Esophagus muscularis mucosa (tissue), 4 donors: ENCODE data around the gene HDAC1. TPM values are rescaled to one million over a fixed set of nuclear protein-coding genes. Genes with fewer than 3 reads are reported as not detected.
"Not testable (repeated sequence)": the region's sequence is repeated elsewhere in the genome, so short reads cannot be mapped to it uniquely, and the experiment has no call there.

ENCODE experiments used
- DNase-seq: peaks from one replicate; pipeline ENCODE4 v3.0.0-alpha.2; 2017; ENCODE audit errors: extremely low spot score
- H3K27ac ChIP-seq, 4 donors: fragments of 200-600 bp; sonication (generic); replicated peaks in 1 of 4; 1 replicate in 3 of 4; 2 replicates in 1 of 4; pipeline ENCODE4 v1.5.1; 2016 to 2019; ENCODE audit warnings: mild to moderate bottlenecking in 1 of 4
- H3K27me3 ChIP-seq, 4 donors: fragments of 200-600 bp; sonication (generic); one replicate each; pipeline versions ENCODE4 v1.5.1 to v1.6.0; 2016 to 2019
- H3K36me3 ChIP-seq, 4 donors: fragments of 200-600 bp; sonication (generic); one replicate each; pipeline ENCODE4 v1.5.1; 2016 to 2019
- H3K4me1 ChIP-seq, 4 donors: fragments of 200-600 bp; sonication (generic); one replicate each; pipeline ENCODE4 v1.5.1; 2016 to 2019
- H3K4me3 ChIP-seq, 4 donors: fragments of 200-600 bp; sonication (generic); 1 replicate in 2 of 4; 2 replicates in 2 of 4; pipeline ENCODE4 v1.5.1; 2016 to 2019; ENCODE audit warnings: mild to moderate bottlenecking in 4 of 4, moderate library complexity in 1 of 4
- H3K9me3 ChIP-seq, 4 donors: fragments of 200-600 bp; sonication (generic); 1 replicate in 3 of 4; 2 replicates in 1 of 4; pipeline ENCODE4 v1.5.1; 2016 to 2019
- CTCF ChIP-seq, 3 experiments: fragments of 200-600 bp in 2 of 3; fragments of 450-650 bp in 1 of 3; sonication (generic) in 2 of 3; IDR thresholded peaks; one replicate each; pipeline ENCODE4 v1.5.1; 2017 to 2019; ENCODE audit warnings: antibody characterized with exemption in 3 of 3, mild to moderate bottlenecking in 2 of 3, moderate library complexity in 1 of 3
- EP300 ChIP-seq: sonication (generic); formaldehyde crosslinking; IDR thresholded peaks from one replicate; pipeline ENCODE4 v1.6.1; 2017; ENCODE audit warnings: antibody characterized with exemption
- POLR2A ChIP-seq: fragments of 450-650 bp; IDR thresholded peaks from one replicate; pipeline ENCODE4 v1.6.1; 2017; ENCODE audit warnings: antibody characterized with exemption, moderate library complexity, mild to moderate bottlenecking, low read depth
- POLR2AphosphoS5 ChIP-seq, 2 donors: sonication (generic); formaldehyde crosslinking; IDR thresholded peaks; one replicate each; pipeline ENCODE4 v1.6.1; 2017; ENCODE audit warnings: antibody characterized with exemption in 2 of 2
- WGBS: methylation state at CpG from one replicate; pipeline ENCODE4 v1.1.5; 2018; 5-methylcytosine and 5-hydroxymethylcytosine counted together
- intact Hi-C: fragments of 100-400 bp; cut with DNase I; formaldehyde crosslinking; loops from one replicate; pipeline ENCODE4 v1.15.1; 2023
- total RNA-seq, 4 donors: library from RNA; depleted of rRNA; stranded (reverse); fragments of >200 nt; gene quantifications; one replicate each; pipeline versions ENCODE4 v1.1.0 to v1.2.1, GENCODE V29; 2016

HDAC1 gene
- total RNA-seq, 4 donors from 2014 or later: 42.8 to 70.4 (median 51.4) TPM

- intact Hi-C loops: no loop called here
Measured at GRCh38 chr1:32256473-32257226, 35.2 kb upstream of the HDAC1 start.

GRCh38 chr1:32257227-32257508, 34.7 kb upstream of the HDAC1 start:
- intact Hi-C loops: no loop called here
- TF ChIP-seq POLR2AphosphoS5 (IDR thresholded peaks at IDR 0.05) (no peak), POLR2A (no peak), EP300 (no peak), CTCF (IDR thresholded peaks at IDR 0.05) (no peak)
- no peak overlapping the region for H3K4me3 ChIP-seq
- no peaks in the 10 kb centered on the region for H3K9me3 ChIP-seq
- peaks cover 0 to 12% (median 7%) of the 10 kb centered on the region in 4 donors for H3K4me1 ChIP-seq
- no peak overlapping the region for H3K27ac ChIP-seq
- no peak for DNase-seq
- H3K27me3 ChIP-seq: peaks cover 0 to 6% (median 0%) of the 10 kb centered on the region in 4 donors
- H3K36me3 ChIP-seq: no peaks in the 10 kb centered on the region
- 90% methylated on average over 6 of the region's 6 CpGs for WGBS

More at GRCh38 chr1:32256473-32257226, 35.2 kb upstream of the HDAC1 start:
- H3K36me3 ChIP-seq: no peaks in the 10 kb centered on the region
- 79% methylated on average over 9 of the region's 9 CpGs for WGBS
- H3K27me3 ChIP-seq: peaks cover 0 to 6% (median 0%) of the 10 kb centered on the region in 4 donors
- H3K27ac ChIP-seq: no peak overlapping the region
- DNase-seq: no peak
- TF ChIP-seq CTCF (IDR thresholded peaks at IDR 0.05): no peak
- no peak for TF ChIP-seq POLR2AphosphoS5 (IDR thresholded peaks at IDR 0.05)
- no peak for TF ChIP-seq POLR2A
- no peak for TF ChIP-seq EP300
- peaks cover 0 to 16% (median 11%) of the 10 kb centered on the region in 4 donors for H3K4me1 ChIP-seq
- H3K4me3 ChIP-seq: no peak overlapping the region
- no peaks in the 10 kb centered on the region for H3K9me3 ChIP-seq

- 96% methylated on average over 4 of the region's 4 CpGs for WGBS
- H3K27me3 ChIP-seq, H3K36me3 ChIP-seq, intact Hi-C loops, H3K4me1 ChIP-seq, H3K9me3 ChIP-seq, H3K4me3 ChIP-seq, DNase-seq, H3K27ac ChIP-seq: not testable (repeated sequence)
Measured at GRCh38 chr1:32263236-32263593, 28.7 kb upstream of the HDAC1 start.

GRCh38 chr1:32263744-32264143, 28.1 kb upstream of the HDAC1 start:
- H3K36me3 ChIP-seq: no peaks in the 10 kb centered on the region
- no peak overlapping the region for H3K4me3 ChIP-seq
- intact Hi-C loops: no loop called here
- H3K4me1 ChIP-seq: no peaks in the 10 kb centered on the region
- DNase-seq: no peak
- H3K27ac ChIP-seq: no peak overlapping the region
- peaks cover 0 to 6% (median 0%) of the 10 kb centered on the region in 4 donors for H3K27me3 ChIP-seq
- no peaks in the 10 kb centered on the region for H3K9me3 ChIP-seq
- WGBS: 93% methylated on average over 4 of the region's 4 CpGs
- TF ChIP-seq EP300: no peak
- no peak for TF ChIP-seq CTCF (IDR thresholded peaks at IDR 0.05)
- TF ChIP-seq POLR2AphosphoS5 (IDR thresholded peaks at IDR 0.05): no peak

GRCh38 chr1:32265846-32266245, 26.0 kb upstream of the HDAC1 start:
- Histone ChIP-seq H3K9me3 (no peaks in the 10 kb centered on the region), H3K27me3 (no peaks in the 10 kb centered on the region), H3K36me3 (no peaks in the 10 kb centered on the region), H3K4me3 (no peak overlapping the region), H3K27ac (no peak overlapping the region), H3K4me1 (no peaks in the 10 kb centered on the region)
- intact Hi-C loops: no loop called here
- WGBS: 94% methylated on average over 5 of the region's 9 CpGs
- DNase-seq: no peak
- TF ChIP-seq EP300: no peak
- TF ChIP-seq POLR2AphosphoS5 (IDR thresholded peaks at IDR 0.05): no peak
- TF ChIP-seq POLR2A: no peak
- no peak for TF ChIP-seq CTCF (IDR thresholded peaks at IDR 0.05)
